HG02840 (cell line): ENCODE measurements around the gene TMEM185B.
"Not testable (repeated sequence)": the region's sequence is repeated elsewhere in the genome, so short reads cannot be mapped to it uniquely, and the experiment has no call there.

Experiments used
- ATAC-seq: cut with Tn5 transposase; IDR thresholded peaks from one replicate; pipeline ENCODE4 v1.9.1; 2021; ENCODE audit warnings: mild to moderate bottlenecking, moderate library complexity, moderate number of reproducible peaks; ENCODE audit not compliant: unreplicated experiment, low FRiP score

The TMEM185B gene

DNA sequence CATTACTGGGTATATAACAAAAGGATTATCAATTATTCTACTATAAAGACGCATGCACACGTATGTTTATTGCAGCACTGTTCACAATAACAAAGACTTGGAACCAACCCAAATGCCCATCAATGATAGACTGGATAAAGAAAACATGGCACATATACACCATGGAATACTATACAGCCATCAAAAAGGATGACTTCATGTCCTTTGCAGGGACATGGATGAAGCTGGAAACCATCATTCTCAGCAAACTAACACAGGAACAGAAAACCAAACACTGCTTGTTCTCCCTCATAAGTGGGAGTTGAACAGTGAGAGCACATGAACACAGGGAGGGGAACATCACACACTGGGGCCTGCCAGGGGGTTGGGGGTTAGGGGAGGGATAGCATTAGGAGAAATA lies 12.0 kb upstream of the TMEM185B start:
- not testable (repeated sequence) for ATAC-seq

DNA sequence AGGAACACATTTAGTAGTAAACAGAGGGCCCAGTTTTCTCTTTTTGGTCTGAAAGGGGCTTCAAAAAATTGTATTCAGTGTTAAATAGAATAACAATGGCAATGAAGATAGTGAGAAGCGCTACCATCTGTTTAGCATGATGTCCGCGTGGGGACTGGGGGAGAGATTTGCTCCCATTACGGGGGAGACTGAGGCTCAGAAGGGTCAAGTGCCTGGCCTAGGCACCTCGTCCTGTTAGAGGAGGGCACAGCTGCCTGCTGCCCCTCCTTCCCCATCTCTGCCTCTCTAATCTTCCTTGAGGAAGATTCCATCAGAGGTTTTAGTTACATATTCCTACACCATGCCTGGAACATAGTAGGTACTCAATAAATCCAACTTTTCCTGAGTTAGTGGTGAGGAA lies 10.1 kb upstream of the TMEM185B start:
- no peak for ATAC-seq

DNA sequence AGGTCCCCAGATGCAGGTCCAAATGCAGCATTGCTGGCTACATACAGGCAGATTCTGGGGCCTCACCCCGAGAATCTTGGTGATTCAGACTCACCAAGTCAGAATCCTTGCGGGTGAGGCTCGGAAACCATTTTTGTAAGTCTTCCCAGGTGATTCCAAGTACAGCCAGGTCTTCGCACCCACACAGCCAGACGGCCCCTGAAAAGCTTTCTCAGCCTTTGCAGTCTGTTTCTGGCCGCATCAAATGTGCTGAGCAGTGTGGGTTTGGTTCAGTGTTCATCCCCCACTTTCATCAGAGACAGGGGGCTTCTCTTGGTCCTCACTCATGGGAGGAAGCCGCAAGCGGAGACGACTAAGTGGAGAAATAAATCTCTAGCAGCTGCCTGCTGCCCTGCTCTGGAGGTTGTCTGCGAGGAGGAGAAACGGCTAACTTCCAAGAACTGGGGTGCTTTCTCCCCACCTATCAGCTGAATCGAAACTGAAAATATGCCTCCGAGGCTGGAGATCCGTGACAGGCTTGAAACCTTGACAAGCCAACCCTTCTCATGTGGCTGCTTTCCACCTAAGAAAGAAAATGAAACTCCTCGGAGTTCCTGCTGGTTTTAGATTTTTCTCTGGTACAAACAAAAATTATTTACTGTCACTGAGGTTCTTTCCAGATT lies 8.9 kb upstream of the TMEM185B start:
- ATAC-seq: peak; percentile 77

DNA sequence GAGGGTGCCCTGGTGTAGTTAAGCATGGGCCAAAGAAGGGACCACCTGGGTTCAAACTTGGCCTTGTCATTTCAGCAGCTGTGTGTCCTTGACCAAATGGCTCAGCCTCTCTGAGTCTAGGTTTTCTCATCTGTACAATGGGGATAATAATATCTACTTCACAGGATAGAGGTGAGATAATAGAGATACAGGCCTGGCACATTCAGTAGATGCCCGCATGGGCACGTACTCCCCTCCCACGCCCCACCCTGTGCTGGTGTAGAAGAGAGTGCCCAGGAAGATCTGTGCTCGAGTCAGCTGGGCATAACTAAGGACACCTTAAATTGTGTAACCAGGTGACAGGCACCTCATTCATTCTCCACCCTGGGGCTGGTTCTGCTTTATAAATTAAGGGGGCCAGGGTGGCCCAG lies 8.4 kb upstream of the TMEM185B start:
- ATAC-seq: peak; percentile 14

DNA sequence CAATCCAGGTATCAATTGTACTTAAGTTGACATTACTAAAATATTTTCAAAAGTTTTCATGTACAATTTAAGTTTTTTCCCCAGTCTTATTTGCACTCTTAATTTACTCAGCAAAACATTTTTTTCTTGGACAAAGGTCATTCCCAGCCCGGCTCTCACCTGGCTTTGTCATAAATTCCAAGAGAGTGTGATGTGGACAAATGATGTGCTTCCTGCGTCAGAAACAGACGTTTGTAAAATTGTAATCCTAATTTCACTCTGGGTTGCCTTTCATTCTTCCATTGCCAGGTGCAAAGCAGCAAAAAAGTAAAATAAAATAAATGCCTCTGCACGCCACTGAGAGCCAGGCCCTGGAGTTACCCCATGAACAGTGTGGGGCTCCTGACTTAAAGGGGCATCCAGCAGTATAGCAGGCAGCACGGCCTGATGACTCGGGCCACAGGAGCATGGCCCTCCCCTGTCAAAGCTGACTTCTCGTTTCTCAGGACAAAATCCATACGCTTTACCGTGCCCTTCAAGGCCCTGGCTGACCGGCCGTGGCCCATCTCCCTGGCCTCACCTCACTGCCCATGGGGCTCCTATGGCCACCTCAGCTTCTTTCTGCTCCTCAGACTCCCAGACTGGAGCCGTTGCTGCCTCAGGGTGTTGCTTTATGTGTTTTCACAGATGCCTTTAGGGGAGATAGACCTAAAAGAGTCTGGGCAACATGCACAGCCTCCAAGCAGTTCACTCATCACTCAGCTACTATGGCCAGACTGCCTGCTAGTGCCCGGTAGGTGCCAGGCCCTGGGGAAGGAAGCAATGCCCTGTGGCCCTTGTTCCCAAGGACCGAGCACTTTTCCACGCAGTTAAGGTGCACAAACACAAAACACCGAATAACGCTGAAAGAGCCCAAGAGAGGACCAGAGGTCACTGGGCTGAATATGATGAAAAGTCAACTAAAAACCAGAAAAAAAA lies 7.6 kb upstream of the TMEM185B start:
- ATAC-seq: no peak

DNA sequence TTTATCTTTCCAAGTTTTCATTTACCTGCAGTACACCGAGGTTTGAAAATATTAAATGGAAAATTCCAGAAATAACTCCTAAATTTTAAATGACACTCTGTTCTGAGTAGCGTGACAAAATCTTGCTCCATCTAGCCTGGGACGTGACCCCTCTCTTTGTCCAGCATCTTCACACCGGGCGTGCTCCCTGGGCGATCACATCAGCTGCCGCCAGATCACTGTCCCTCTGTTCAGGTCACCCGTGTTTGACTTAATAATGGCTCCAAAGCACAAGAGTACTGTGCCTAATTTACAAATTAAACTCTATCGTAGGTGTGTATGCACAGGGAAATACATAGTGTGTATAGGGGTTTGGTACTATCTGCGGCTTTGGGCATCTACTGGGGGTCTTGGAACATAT lies 6.1 kb upstream of the TMEM185B start:
- ATAC-seq: no peak

DNA sequence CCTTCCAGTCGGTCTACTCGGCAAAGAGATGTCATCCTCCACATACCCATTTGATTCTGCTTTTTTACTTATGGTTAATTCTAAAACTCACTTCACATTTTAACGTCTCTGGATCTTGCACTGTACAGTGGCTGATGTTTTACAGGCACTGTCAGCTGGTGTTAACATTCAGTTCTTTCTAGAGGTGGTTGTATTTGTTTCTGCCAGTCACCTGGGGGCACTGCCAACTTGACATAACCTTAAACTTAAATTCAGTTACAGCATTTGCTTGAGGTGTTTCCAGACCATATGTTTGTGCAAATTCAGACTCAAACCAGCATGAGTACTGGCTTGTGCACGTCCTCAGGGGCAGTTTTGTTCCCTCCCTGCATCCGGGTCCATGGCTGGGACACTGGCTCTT lies 5.3 kb upstream of the TMEM185B start:
- ATAC-seq: no peak

DNA sequence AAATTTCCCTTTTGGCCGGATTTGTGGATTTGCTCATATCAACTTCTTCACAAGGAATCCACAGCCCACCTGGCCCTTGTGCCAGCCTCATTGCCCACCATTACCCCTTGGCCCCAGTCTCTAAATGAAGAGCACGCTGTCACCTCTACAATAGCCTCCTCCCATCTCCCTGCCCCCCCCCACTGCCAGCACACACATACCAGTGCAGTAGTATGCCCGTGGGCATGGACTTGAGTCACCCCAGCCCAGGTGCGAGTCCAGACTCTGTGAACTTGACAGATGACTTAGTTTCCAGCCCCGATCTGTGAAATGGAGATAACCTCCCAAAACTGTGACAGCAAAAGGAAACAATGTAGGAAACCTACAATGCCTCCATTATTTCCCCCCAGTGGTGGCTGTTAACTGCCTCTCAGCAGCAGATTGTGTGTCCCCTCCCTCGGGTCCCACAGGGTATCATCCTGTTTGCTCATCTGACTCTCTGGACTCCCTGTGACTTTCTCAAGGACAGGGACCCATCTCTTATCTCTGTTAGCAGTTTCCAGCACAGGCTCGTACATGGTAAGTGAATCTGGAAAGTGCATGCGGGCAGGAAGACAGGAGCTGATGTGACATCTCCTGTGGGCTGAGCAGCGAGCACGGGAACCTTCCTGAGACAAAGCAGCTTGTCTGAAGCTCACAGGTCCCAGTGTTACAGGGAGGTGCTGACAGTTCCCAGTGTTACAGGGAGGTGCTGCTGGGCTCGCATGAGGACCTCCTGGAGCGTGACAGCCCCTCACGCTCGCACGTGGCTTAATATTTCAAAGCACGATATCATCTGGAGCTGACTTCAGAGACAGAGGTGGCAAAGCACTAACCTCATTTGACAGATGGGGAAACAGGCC lies 4.2 kb upstream of the TMEM185B start:
- no peak for ATAC-seq

DNA sequence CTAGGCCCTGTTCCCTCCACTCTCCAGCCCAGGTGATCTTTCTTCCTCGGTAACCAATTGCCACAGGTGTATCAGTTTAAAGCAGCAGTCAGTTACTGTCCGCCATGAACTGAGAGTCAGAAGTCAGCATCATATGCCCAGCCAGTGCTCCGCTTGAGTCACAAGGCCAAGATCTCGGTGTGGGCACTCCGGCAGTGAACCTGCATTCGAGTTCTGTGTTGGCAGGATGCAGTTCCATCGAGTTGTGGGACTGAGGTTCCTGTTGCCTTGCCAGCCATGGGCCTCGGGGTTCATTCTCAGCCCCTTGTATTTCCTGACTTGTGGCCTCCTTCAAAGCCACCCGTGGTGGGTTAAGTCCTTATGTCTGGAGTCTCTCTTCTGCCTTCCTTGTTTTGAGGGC lies 3.1 kb upstream of the TMEM185B start:
- ATAC-seq: no peak

DNA sequence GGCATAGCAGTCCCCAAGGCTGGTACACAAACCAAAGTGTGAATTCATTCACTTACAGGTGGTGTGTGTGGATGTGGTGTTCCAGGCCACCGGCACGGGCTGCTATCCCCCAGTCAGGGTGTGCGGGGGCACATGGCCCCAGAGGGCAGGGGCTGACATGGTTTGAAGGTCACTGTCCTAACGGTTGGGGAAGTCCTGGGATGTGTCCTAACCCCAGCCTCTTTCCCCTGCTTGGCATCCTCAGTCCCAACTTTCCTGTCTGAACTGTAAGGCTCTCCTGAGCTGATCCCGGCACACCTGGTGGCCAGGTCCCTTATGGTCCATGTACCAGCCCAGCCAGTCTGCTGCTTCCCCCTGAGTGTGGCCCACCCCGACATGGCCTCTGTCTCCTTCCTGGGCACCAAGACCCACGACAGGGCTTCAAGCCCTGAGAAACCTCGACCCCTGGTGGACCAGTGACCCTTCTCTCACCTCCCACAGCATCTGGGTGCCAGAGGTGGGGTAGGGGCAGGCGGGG lies 2.4 kb upstream of the TMEM185B start:
- no peak for ATAC-seq

DNA sequence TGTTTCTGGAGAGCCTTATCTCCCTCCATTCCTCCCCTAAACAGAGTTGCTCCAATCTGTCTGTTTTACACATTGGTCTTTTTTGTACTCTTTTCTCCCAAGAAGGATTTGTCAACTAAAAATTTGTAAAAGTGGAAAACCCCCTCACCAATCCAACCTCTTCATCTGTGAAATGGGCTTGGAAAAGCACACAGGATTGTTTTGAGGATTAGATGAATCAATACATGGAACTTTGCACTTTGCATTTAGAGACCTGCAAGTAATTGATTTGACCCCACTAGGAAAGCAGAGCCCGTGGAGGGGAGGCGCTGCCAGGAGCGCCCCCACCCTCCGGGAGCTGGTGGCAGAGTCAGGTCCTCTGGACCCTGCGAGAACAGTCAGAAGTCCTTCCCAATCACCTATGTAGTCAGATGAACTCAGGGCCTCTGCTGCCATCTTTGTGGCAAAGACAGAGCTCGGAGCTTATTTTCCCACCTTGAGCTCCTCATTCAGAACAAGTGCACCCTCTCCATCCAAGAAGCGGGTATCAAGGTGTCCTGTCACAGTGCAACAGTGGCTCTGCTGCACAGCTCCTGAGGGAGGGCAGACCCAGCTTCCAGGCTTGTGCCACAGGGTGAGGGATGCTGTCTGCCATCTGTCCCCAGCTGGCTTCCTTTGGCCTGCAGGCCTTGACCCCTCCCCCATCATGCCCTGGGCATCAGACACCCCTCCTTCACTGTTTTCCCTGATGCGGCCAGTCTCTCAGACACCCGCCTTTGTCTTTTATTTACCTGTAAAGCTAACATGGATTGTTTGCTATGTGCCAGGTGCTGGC lies 1.7 kb upstream of the TMEM185B start:
- no peak for ATAC-seq

DNA sequence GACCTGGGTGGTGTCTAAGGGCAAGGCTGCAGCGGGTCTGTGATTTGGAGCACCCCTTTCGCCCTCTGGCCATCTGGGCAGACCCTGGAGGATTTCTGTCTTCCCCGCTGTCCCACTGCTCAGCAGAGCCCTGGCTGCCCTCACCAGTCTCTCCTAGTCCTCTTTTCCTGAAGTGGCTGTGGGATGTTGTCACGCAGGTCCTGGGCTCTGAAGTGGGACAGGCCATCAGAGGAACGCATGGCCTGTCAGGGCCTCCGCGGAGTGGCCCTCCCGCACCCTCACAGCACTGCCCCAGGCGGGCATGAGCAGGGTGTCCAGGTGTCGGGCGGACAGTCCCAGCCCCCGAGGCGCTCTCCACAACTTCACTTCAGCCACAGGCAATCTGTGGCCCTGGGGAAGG lies 1.1 kb upstream of the TMEM185B start:
- ATAC-seq: no peak

DNA sequence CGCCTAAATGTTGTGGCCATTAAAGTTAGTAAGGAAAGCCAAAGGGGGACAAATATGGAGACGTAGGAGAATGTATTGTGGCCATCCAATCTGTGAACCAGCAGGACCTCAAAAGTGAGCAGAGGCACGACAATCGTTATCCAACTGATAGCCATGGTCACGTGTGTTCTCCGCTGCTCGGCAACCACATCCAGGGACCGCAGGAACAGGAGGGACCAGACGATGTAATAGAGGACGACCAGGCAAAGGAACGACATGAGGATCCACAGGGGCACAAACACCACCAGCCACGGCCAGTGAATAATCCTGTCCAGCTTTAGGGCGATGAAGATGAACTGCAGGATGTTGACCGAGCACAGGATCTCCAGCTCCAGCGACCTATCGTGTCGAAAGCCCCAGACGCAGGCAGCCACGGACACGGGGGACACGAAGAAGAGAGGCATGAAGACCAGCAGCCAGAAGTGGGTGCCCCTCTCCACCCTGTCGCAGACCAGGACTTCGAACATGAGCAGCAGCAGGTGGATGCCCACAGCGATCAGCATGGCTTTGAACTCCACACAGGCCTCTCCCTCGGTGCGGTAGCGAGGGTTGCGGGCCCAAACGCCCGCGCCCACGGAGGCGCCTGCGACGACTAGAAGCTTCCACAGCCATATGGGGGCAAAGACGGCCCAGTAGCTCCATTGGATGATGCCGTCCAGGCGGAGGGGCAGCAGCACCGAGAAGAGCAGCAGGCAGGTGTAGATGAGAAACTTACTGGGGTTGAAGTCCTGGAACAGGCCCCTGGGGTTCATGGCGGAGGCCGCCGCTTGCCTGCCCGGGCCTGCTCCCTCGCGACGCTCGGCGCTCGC lies 790 bp downstream of the TMEM185B start:
- ATAC-seq: no peak

DNA sequence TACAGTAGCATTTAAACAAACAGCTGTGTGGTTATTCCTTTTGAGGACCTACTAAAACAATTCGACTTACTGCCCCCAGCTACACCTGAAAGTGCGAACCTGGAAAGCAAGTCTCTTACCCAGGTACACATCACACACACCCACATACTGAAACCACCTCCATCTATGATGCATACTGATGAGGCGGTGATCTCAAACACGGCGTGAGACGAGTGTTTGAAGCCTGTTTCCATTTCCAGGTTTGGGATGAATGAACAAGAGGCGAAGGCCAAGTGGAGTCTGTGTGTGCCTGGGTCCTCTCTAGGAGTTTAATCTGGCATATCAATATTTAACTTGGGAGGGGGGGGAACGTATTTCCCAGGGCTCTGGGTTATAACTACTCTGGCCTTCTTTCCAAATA lies 1.6 kb downstream of the TMEM185B start:
- ATAC-seq: no peak

DNA sequence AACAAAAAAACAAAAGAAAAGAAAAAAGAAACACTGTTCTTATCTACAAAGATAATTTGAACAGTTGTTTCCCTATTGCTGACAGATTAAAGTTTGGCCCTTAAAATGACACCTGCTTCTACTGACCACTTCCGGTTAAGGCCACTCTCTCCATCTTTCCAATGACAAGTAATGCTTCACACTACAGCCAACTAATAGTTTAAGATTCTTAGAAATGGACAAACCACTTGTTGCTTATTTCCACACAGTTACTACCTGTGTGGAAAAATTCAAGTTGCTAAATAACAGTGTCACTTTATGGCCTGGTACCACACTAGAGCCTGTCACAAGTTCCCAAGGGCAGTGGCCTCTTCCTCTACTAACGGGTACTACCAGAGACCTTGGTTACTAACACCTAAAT lies 2.4 kb downstream of the TMEM185B start:
- no peak for ATAC-seq

DNA sequence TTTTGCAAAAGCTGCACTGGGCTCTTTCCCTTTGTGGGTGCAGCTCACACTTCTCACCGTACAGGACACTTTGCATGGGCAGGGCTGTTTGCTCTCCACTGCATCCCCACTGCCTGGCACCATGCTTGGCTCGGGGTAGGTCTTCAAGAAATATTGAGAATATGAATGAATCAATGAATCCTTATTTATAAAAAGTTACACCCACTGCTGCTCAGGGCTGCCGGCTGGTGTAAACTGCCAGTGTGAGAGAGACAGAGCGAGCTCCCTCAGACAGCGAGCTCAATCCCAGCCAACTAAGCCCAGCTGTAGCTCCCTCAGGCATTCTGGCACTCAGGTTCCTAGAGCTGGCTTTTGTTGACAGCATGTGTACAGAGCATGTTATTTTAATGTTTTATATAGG lies 3.4 kb downstream of the TMEM185B start:
- ATAC-seq: no peak

DNA sequence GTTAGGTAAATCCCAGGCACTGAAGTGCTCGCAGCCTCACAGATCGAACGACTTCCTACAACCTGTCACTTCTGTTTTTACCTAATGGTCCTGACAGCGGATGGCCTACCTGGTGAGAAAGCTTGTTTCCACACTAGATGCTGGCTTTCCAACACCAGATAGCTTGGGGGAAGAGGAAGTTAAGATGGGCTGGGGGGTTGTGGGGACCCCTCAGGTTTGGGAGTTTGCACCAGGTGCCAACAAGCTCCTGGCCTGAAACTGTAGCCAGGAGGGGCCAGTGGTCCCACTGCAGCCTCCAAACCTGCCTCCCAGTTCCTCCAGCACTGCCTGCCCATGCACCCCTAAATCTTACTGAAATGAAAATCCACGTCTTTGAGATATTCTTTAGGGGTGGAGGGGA lies 3.9 kb downstream of the TMEM185B start:
- ATAC-seq: no peak

DNA sequence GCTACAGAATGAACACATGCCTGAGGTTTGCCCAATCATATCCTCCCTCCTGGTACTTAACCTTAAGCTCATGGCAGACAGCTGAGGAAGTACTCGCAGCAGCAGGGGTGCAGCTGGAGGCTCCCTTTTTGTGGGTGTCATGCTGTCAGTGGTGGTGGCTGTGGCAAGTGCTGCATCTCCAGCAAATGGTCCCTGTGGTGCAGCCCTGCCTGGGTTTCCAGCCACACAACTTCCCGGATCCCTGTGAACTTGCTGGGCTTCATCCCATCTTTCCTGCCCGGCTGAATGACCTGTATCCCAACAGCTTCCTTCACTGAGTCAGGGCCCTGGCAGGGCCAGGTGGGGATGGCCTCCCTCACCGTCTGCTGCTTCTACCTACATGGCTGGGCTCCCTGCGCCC lies 5.0 kb downstream of the TMEM185B start:
- ATAC-seq: no peak

DNA sequence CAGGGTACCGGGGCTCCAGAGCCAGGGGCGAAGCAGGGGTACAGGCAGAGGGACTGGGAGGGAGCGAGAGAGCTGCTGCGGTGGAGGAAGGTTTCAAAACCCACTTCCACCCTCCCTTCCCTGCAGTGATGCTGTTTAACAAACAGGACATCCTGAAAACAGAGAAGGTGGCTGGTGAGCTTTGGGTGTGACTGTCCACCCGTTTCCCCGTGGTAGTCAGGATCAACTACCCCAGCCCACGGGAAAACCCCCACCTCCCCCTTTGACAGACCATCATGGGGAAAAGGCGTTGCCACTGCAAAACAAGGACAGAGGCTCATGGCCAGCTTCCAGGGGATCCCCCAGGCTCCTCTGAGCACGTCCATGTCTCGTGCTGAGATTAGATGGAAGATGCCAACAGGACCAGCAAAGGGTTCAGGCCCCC lies 12.9 kb downstream of the TMEM185B start:
- ATAC-seq: no peak
